Heart right ventricle (tissue), 16 donors: ENCODE results near the gene CRTAP. TPM values are rescaled to one million over a fixed set of nuclear protein-coding genes. Genes with fewer than 3 reads are reported as not detected.
"Not testable (repeated sequence)": the region's sequence is repeated elsewhere in the genome, so short reads cannot be mapped to it uniquely, and the experiment has no call there.

ENCODE experiments used
- ATAC-seq, 8 donors: fragments of 200-7000 bp; cut with Tn5 transposase; one replicate each; pipeline ENCODE4 v1.9.1; 2020; ENCODE audit warnings: mild to moderate bottlenecking in 8 of 8, moderate library complexity in 8 of 8, moderate number of reproducible peaks in 1 of 8
- DNase-seq, 2 donors: peaks; one replicate each; pipeline ENCODE4 v3.0.0-alpha.2; 2020
- H3K27ac ChIP-seq, 10 donors: fragments of 200-600 bp; sonication (generic) in 2 of 10; one replicate each; pipeline versions ENCODE4 v1.5.0 to v1.8.0; 2020 to 2022; ENCODE audit warnings: mild to moderate bottlenecking in 3 of 10
- H3K27me3 ChIP-seq, 7 donors: fragments of 200-600 bp; one replicate each; pipeline ENCODE4 v1.8.0; 2021 to 2022; ENCODE audit warnings: mild to moderate bottlenecking in 2 of 7
- H3K36me3 ChIP-seq, 9 donors: fragments of 200-600 bp; sonication (generic) in 1 of 9; one replicate each; pipeline versions ENCODE4 v1.5.0 to v1.8.0; 2020 to 2022; ENCODE audit warnings: mild to moderate bottlenecking in 2 of 9
- H3K4me1 ChIP-seq, 9 donors: fragments of 200-600 bp; sonication (generic) in 1 of 9; one replicate each; pipeline versions ENCODE4 v1.5.0 to v1.8.0; 2020 to 2022; ENCODE audit warnings: mild to moderate bottlenecking in 4 of 9
- H3K4me3 ChIP-seq, 10 donors: fragments of 200-600 bp; sonication (generic) in 2 of 10; one replicate each; pipeline versions ENCODE4 v1.5.0 to v1.8.0; 2020 to 2022; ENCODE audit warnings: mild to moderate bottlenecking in 7 of 10, moderate library complexity in 2 of 10
- H3K9me3 ChIP-seq, 11 donors: fragments of 200-600 bp in 10 of 11; sonication (generic) in 2 of 11; one replicate each; pipeline versions ENCODE4 v1.5.0 to v1.8.0; 2013 to 2022; ENCODE audit warnings: mild to moderate bottlenecking in 2 of 11, control low read depth in 1 of 11, moderate library complexity in 1 of 11
- WGBS, 2 donors: extraction: QIAGEN DNeasy Blood & Tissue Kit; methylation state at CpG; one replicate each; pipeline ENCODE4 v1.1.7; 2013; ENCODE audit warnings: inconsistent platforms in 1 of 2; 5-methylcytosine and 5-hydroxymethylcytosine counted together
- intact Hi-C, 10 donors: fragments of 100-400 bp; cut with DNase I; formaldehyde crosslinking; loops; one replicate each; pipeline versions ENCODE4 v1.11.1 to v1.14.2; 2022
- polyA plus RNA-seq, 2 donors: library from polyadenylated mRNA; stranded (reverse); fragments of 200-250 nt; gene quantifications; one replicate each; pipeline ENCODE4 v1.2.3, GENCODE V29; 2013
- total RNA-seq, 10 donors: library from RNA; stranded (reverse); fragmentation: NEBNext Ultra II Directional in 3 of 10; extraction: Animal tissue kit (Norgen Biotek cat#: 25700) in 3 of 10; gene quantifications; one replicate each; pipeline versions ENCODE4 v1.2.1 to v1.2.4, GENCODE V29; 2021 to 2023
- TF ChIP-seq, protein P1 (sequence below), 9 donors: fragments of 200-600 bp; sonication (generic) in 2 of 9; IDR thresholded peaks; one replicate each; pipeline versions ENCODE4 v1.5.0 to v1.8.0; 2021 to 2022; ENCODE audit warnings: antibody characterized with exemption in 9 of 9, mild to moderate bottlenecking in 5 of 9, moderate library complexity in 1 of 9
- donor health status: Arrhythmogenic right ventricular cardiomyopathy.
- donor health status: ischemic (EF 13 %, LVEDD 7.1; RV severe dilation, severe dysfunction).
- donor health status: healthy with polysubstance abuse.
- donor health status: DM: no; HTN: yes; CAD: no.
- donor health status: DM: no; HTN: no; CAD: no.
- donor health status: ischemic (EF 25% LVEDD 6.9; RV normal size, moderate dysfunction).
- donor health status: ischemic (EF 25% LVEDD 5.7; RV mildly dilated, moderate dysfunction).
- donor health status: healthy.
- donor health status: DM: yes; HTN: yes; CAD: no.
- donor health status: Ischemic cardiomyopathy.
- donor health status: ischemic (EF 35%, LVEDD 5.7; RV mildly dilated, moderate dysfunction).
- donor health status: nonischemic (EF 11% LVEDD 7.7; RV severe dilation, severe dysfunction).
- donor health status: DM: yes; HTN: yes; CAD: no.
- donor health status: PGD.
- donor health status: ischemic (EF 29% LVEDD 5.4; RV normal size, mild dysfunction).
- donor health status: nonischemic (EF 23%, LVEDD 6.1; RV moderate dilation, normal function).

The CRTAP gene
- total and polyA plus RNA-seq, 12 donors: 17.5 to 120 (median 87.2) TPM

DNA sequence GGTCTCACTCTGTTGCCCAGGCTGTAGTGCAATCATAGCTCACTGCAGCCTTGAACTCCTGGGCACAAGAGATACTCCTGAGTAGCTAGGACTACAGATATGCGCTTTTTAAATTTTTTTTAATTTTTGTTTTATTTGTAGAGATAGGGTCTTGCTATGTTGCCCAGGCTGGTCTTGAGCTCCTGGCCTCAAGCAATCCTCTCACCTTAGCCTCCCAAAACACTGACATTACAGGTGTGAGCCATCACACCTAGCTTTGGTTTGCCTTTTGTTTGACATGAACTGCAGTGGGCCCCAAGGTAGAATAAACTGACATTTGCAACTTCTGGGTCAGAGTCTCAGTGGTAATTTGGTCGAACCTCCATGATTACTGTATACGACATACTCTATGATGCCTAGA lies 9.0 kb upstream of the CRTAP start:
- Histone ChIP-seq H3K4me1 (no peaks in the 10 kb centered on the region), H3K4me3 (no peak overlapping the region), H3K27me3 (peaks cover 0 to 5% (median 0%) of the 10 kb centered on the region in 7 donors), H3K27ac (no peak overlapping the region), H3K36me3 (no peaks in the 10 kb centered on the region), H3K9me3 (no peaks in the 10 kb centered on the region)
- 90 to 92% methylated on average over 3 of the region's 3 CpGs for WGBS, 2 donors
- TF ChIP-seq, protein P1, sequence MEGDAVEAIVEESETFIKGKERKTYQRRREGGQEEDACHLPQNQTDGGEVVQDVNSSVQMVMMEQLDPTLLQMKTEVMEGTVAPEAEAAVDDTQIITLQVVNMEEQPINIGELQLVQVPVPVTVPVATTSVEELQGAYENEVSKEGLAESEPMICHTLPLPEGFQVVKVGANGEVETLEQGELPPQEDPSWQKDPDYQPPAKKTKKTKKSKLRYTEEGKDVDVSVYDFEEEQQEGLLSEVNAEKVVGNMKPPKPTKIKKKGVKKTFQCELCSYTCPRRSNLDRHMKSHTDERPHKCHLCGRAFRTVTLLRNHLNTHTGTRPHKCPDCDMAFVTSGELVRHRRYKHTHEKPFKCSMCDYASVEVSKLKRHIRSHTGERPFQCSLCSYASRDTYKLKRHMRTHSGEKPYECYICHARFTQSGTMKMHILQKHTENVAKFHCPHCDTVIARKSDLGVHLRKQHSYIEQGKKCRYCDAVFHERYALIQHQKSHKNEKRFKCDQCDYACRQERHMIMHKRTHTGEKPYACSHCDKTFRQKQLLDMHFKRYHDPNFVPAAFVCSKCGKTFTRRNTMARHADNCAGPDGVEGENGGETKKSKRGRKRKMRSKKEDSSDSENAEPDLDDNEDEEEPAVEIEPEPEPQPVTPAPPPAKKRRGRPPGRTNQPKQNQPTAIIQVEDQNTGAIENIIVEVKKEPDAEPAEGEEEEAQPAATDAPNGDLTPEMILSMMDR (IDR thresholded peaks at IDR 0.05): no peak
- intact Hi-C loops: no loop called here
- DNase-seq (no peak), ATAC-seq (no peak)

DNA sequence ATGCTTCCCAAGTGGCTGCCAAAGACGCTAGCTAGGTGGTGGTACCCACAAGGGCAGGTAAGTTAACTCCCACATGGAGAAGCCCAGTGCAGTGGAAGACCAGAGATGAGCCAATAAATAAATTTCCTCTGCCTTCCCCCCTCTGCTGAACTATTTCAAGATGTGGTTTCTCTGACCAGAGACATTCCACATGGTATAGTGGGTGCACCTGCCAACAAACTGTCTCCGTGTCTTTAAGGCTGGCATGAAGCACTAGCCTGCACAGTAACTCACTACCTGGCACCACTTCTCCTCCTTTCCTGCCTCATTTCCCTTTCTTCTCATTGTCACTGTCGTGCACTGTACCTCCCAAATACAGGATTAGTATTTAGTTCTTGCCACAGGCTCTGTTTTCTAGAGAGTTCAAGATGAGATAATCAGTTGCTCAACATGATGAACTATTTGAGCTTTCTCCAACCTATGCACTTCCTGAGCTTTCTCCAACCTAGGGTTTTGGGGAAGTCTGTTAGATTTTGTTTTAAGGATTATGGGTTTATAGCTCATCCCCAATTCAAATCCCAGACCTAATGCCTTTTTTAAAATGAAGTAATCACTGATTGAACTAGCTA lies 8.4 kb upstream of the CRTAP start:
- 62 to 64% methylated on average over 3 of the region's 3 CpGs for WGBS, 2 donors
- intact Hi-C loops: no loop called here
- Histone ChIP-seq H3K4me3 (no peak overlapping the region), H3K27ac (no peak overlapping the region), H3K4me1 (no peaks in the 10 kb centered on the region), H3K9me3 (no peaks in the 10 kb centered on the region), H3K36me3 (no peaks in the 10 kb centered on the region), H3K27me3 (peaks cover 0 to 5% (median 0%) of the 10 kb centered on the region in 7 donors)
- ATAC-seq (no peak), DNase-seq (no peak)
- TF ChIP-seq, protein P1 (IDR thresholded peaks at IDR 0.05): no peak

DNA sequence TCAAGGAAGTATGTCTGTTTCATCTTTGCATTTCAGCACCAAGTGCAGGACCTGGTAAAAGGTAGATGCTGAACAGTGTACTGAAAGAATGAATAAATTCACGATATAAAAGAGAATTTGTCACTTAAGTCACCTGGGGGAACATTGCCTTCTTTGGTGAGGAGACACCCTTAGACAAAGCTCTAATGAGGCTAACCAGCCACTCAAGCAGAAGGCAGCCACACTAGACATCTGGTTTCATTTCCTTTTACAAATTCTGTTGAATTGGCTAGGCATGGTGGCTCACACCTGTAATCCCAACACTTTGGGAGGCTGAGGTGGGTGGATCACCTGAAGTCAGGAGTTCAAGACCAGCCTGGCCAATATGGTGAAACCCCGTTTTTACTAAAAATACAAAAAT lies 7.0 kb upstream of the CRTAP start:
- H3K9me3 ChIP-seq, H3K36me3 ChIP-seq, intact Hi-C loops, ATAC-seq, H3K4me3 ChIP-seq, H3K27me3 ChIP-seq, DNase-seq, H3K27ac ChIP-seq: not testable (repeated sequence)
- 86 to 99% methylated on average over 2 of the region's 2 CpGs for WGBS, 2 donors
- peaks cover 0 to 11% (median 0%) of the 10 kb centered on the region in 9 donors for H3K4me1 ChIP-seq

DNA sequence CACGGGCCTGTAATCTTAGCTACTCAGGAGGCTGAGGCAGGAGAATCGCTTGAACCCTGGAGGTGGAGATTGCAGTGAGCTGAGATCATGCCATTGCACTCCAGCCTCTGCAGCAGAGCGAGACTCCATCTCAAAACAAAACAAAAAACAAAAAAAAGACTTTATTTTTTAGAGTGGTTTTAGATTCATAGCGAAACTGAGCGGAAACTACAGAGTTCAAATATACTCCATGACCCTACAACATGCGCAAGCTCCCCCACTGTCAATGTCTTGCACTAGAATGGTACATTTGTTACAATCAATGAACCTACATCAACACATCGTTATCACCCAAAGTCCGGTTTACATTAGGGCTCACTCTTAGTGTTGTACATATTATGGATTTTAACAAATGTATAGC lies 2.2 kb upstream of the CRTAP start:
- no peaks in the 10 kb centered on the region for H3K36me3 ChIP-seq
- no peak overlapping the region for H3K27ac ChIP-seq
- ATAC-seq (no peak), DNase-seq (no peak)
- TF ChIP-seq, protein P1 (IDR thresholded peaks at IDR 0.05): no peak
- peaks cover 0 to 42% (median 14%) of the 10 kb centered on the region in 9 donors for H3K4me1 ChIP-seq
- H3K4me3 ChIP-seq: no peak overlapping the region
- WGBS, 2 donors: 96 to 97% methylated on average over 8 of the region's 8 CpGs
- no peaks in the 10 kb centered on the region for H3K27me3 ChIP-seq
- intact Hi-C loops: loop anchor here in 2 of 10 donors (10.0 kb wide), 2 partner anchors 333 to 683 kb away; partner anchors contain the start of genes PDCD6IP (in 1 of the 2) and UBP1 (in 1 of the 2)
- no peaks in the 10 kb centered on the region for H3K9me3 ChIP-seq

DNA sequence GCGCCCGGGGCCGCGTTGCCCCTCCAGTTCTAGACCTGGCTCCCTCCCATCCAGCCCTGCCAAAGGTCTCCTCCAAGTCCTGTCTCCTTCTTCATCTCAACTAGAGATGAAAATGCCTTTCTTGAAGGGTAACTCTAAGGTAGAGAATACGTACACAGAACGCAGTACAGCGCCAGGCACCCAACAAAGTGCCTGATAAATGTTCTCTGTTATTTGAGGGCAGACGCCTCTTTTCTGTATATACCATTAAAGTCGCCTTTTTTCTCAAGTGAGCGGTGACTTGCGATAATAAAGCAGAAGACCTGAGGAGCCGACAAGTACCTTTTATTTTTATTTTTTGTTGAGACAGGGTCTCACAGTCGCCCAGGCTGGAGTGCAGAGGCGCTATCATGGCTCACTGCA lies 809 bp downstream of the CRTAP start:
- ATAC-seq: no peak
- intact Hi-C loops: loop anchor here in 3 of 10 donors (1.0 to 10.0 kb wide), 4 partner anchors 17 to 680 kb away; partner anchors contain the start of genes GLB1 (in 2 of the 3), TMPPE (in 2 of the 3), PDCD6IP (in 1 of the 3) and UBP1 (in 1 of the 3)

More for the DNA sequence above, 809 bp downstream of the CRTAP start:
- no peaks in the 10 kb centered on the region for H3K27me3 ChIP-seq
- peak overlapping the region in 9 of 10 donors; percentile 68 to 93 (median 85) for H3K4me3 ChIP-seq
- no peak for DNase-seq
- TF ChIP-seq, protein P1 (IDR thresholded peaks at IDR 0.05): no peak
- WGBS, 2 donors: 48% methylated on average over 14 of the region's 14 CpGs
- H3K4me1 ChIP-seq: peaks cover 0 to 56% (median 14%) of the 10 kb centered on the region in 9 donors
- H3K36me3 ChIP-seq: peaks cover 0 to 11% (median 0%) of the 10 kb centered on the region in 9 donors
- no peaks in the 10 kb centered on the region for H3K9me3 ChIP-seq
- H3K27ac ChIP-seq: peak overlapping the region; percentile 87 to 98 (median 96)
